Activated CD8-positive, alpha-beta memory T cell treated with anti-CD3 and anti-CD28 coated beads for 24 hours (primary cell): ENCODE data around the gene PAPPA.

Experiments used
- DNase-seq: peaks from one replicate; pipeline ENCODE4 v3.0.0-alpha.2; 2020

PAPPA gene, protein sequence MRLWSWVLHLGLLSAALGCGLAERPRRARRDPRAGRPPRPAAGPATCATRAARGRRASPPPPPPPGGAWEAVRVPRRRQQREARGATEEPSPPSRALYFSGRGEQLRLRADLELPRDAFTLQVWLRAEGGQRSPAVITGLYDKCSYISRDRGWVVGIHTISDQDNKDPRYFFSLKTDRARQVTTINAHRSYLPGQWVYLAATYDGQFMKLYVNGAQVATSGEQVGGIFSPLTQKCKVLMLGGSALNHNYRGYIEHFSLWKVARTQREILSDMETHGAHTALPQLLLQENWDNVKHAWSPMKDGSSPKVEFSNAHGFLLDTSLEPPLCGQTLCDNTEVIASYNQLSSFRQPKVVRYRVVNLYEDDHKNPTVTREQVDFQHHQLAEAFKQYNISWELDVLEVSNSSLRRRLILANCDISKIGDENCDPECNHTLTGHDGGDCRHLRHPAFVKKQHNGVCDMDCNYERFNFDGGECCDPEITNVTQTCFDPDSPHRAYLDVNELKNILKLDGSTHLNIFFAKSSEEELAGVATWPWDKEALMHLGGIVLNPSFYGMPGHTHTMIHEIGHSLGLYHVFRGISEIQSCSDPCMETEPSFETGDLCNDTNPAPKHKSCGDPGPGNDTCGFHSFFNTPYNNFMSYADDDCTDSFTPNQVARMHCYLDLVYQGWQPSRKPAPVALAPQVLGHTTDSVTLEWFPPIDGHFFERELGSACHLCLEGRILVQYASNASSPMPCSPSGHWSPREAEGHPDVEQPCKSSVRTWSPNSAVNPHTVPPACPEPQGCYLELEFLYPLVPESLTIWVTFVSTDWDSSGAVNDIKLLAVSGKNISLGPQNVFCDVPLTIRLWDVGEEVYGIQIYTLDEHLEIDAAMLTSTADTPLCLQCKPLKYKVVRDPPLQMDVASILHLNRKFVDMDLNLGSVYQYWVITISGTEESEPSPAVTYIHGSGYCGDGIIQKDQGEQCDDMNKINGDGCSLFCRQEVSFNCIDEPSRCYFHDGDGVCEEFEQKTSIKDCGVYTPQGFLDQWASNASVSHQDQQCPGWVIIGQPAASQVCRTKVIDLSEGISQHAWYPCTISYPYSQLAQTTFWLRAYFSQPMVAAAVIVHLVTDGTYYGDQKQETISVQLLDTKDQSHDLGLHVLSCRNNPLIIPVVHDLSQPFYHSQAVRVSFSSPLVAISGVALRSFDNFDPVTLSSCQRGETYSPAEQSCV (N-terminal part only)

DNA sequence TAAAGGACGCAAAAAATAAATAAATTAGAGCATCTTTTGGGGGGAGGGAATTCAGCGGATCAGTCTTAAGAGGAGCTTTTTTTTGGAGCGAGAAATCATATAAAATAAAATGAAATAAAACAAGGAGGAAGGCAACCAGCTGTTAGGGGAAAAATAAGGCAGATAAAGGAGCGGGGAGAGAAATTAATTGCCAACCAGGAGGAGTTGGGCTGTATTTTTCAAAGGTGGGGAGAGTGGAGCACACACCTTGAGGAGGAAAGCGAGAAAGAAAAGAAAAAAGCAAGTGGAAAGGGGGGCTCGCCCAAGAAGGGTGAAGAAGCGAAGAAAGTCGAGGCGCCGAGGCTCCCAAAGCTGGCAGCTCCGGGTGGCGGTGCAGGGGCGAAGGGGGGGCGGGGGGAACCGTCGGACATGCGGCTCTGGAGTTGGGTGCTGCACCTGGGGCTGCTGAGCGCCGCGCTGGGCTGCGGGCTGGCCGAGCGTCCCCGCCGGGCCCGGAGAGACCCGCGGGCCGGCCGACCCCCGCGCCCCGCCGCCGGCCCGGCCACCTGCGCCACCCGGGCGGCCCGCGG, at the start of gene PAPPA:
Gene PAPPA (plus strand): TSS at position 27 of the 569 bp plus-strand sequence. CDS start 382 bp downstream, at position 409.
- DNase-seq = no peak

- DNase-seq = no peak
Measured at GRCh38 chr9:116103976-116104820, 49.4 kb upstream of the PAPPA start.

- no peak for DNase-seq
Measured at GRCh38 chr9:116112236-116112635, 41.4 kb upstream of the PAPPA start.

DNA sequence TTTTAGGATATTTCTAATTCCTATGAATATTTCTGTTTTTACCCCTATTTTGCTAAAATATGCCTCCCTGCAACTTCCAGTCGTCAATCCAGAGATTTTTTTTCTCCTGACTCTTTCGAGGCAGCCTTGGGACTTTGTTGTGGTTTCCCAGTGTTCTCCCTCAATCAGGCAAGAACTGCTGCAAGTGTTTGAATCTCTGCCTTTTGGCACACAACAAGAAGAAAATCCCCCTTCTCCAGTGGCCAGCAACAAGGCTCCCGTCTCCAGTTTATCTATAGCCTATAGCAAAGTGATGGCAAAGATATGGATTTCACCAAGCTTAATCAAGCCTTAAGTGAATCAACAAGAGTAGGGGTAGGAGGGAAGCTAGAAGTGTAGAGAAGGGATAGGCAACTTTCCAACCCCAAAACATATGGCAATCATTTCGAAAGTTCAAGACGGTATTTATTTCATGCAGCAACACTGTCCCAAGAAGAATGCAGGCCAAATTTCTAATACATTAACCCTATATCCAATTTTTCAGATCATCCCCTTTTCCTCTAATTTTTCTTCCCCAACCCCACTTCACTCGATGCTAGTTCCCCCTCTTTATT, 37.7 kb upstream of the PAPPA start:
- no peak for DNase-seq

- DNase-seq = no peak
Measured at GRCh38 chr9:116116393-116116792, 37.2 kb upstream of the PAPPA start.

GRCh38 chr9:116123171-116123570, 30.4 kb upstream of the PAPPA start:
- no peak for DNase-seq

DNA sequence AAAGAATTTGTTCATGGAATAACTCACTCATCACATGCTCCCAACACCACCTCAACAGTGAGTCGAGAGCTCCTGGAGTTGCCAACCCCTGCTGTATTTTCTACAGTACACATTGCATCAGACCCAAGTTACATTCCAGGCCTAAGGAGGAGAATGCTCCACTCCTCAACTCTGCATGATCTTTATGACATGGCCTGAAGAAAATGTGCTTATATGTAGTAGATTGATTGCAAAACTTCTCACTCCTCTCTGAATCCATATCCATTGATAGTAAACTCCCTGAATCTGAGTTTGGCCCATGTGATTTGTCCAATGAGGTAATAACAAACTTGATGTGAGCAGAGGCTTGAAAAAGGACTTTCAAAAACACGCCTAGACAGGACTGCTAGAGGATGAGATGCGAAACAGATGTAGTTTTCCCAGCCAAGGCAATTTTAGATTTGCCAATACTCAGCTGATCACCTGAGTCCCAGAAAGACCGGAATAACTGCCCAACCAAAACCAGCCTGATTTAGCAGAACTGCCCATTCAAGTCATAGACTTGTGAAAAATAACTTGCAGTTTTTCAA, 29.0 kb upstream of the PAPPA start:
- no peak for DNase-seq

DNA sequence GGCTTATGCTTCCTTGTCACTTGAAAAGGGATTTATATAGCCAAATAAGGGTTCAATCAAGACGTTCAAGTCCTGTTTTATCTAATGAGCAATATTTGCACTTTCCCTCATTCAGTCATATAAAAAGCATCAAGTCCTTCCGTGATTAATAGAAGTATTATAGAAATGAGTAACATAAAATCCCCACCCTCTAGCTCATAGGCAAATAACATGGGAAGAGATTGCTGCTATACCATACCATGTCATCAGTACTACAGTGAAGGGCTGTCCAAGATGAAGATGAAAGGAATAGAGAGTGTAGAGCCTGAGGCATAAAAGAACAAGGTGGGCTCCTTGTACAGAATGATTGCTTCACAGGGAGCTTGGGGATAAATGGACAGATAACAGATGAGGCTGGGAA, 20.4 kb upstream of the PAPPA start:
- DNase-seq = no peak

DNA sequence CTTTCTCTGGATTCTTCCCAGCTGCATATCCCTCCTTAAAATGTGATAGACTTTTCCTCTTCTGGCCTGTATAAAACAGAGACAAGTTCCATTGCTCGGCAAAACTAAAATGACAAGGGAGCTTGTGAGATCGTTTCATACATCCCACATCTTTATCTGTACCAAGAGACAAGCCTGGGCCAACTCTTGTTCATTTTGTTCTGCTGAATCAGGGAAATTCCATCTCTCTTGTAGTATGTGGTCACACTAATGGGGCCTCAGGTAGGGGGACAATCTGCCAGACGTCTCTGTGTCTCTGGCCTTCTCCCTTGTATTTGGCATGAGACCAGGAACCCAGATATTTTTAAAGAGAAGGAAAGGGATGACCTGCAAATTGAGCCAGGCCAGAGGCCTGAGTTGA, 18.6 kb upstream of the PAPPA start:
- no peak for DNase-seq

GRCh38 chr9:116137010-116137409, 16.6 kb upstream of the PAPPA start:
- DNase-seq = no peak

GRCh38 chr9:116137581-116137980, 16.0 kb upstream of the PAPPA start:
- DNase-seq = no peak

DNA sequence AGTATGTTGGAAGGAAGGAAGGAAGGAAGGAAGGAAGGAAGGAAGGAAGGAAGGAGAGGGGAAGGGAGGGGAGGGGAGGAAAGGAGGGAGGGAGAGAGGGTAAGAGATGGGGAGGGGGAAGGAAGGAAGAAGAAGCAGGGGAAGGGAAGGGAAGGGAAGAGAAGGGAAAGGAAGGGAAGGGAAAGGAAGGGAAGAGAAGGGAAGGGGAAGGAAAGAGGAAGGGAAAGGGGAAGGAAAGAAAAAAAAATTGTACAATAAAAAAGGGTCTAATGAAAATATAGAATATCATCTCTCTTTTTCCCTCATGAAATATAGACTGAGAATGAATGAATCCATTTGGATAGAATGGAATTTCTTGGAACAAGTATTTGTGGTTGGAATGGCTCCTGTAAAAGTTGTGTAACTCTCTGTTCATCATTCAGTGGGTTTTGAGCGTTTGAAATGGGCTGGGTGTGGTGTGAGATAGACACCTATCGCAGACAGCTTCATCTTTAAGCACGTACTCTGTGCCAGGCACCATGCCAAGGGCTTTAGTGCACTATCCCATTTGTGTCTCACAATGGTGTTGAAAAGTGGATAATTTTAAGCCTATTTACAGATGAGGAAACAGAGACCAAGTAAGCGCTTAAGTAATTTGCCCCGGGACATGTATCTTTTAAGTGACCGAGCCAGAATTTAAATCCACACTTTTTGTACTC, 11.6 kb upstream of the PAPPA start:
- DNase-seq = no peak

GRCh38 chr9:116142706-116143492, 10.7 kb upstream of the PAPPA start:
- no peak for DNase-seq

- no peak for DNase-seq
Measured at GRCh38 chr9:116144038-116144437, 9.6 kb upstream of the PAPPA start.

DNA sequence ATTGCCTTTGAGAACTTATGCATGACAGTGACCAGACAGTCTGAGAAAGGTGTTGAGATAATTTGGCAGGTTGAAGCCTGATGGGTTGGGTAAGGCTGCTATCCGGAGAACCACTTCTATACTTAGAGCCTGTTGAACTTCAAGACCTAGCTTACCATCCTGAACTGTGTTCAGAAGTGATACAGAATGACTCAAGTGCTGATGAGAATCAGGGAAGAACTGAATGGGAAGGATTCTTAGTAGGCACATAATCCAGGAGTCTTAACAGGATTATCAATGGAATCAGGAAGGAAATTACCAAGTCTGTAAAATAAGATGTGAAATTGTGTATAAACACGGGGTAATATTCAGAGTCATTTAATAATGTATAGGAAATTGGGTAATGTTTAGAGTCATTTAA, 9.0 kb upstream of the PAPPA start:
- DNase-seq = no peak

DNA sequence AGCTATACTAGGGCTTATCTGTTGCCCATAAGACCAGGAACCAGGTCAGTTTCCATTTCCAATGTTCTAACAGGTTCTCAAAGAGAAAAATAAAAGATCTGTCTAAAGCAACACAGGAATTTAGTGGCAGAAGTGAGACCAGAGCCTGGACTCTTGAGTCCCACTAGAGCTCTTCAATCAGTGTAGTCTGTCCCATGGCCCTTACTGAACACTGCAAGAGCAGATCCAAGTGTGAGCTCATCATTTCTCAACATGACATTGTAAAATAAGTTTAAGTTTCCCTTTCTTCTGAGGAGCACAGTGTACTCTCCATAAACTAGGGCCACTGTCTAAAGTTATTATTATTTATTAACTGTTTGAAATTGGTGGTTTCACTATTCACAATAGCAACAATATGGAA, 8.6 kb upstream of the PAPPA start:
- DNase-seq = no peak

DNA sequence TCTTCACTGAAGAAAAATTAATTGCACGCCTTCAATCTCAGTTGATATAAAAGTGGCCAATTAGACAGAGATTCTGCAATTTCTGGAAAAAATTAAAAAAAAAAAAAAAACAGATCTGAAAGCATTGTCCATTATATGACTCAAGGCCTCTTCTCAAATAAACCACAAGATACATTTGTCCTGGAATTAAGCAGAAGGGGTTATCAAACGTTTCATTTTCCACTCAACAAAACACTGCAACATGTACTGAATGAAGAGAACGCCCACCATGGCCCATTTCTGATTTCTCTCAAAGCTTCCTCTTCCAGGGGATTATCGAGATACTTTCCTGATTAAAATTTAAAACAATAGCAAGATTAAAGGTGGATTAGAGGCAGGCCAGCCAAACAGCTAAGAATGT, 5.8 kb upstream of the PAPPA start:
- no peak for DNase-seq

DNA sequence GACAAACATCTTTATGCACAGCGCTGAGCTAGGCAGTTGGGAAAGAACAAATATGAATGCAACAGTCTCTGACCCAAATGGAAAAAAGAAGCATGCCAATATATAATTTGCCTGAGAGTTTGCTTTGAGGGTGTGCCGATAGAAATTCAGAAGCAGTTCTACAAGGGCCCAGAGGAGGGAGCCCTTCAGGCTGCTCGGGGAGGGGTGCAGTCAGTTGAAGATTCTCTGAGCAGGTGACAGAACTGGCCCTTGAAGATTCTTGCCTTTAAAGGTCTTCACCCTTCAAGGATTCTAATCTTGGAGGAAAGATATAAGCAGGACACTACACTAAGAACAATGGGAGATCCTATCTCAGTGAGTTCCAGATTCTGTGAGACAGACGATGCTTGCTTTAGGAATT, 3.7 kb upstream of the PAPPA start:
- DNase-seq = no peak

DNA sequence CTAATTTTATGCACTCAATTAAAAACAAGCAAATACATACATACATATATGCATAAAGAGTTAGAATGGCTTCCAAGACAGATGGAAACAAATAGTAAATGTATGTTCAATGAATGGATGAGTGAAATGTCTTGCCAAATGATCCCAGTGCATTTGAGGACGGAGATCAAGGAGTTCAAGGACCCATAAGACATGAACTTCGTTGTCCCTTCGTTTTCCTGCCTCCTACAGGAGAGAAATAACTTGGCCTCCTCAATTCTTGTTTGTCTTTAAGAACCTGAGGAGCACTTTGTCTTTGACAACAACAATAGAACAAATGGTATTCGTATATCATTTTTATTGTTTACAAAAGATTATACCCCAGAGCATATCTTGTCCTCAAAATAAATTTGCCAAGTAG, 2.4 kb upstream of the PAPPA start:
- no peak for DNase-seq

DNA sequence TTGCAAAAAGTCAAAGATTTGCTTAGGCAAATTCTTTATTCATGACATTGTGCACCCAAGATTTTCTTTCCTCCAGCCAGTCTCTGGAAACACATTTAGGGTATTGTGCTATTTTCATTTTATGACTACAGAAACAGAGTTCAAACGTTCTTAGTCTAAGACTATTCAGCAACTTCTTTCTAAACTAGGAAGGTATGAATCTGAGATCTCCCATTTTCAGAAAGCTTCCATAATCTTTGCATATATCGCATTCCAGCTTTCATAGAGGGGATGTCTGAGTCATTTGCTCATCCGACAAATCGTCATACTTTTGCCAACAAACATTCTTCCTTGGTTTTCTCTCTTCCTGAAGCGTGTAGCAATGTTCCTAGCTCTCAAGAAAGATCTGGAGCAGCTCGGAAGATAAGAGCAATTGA, 1.6 kb upstream of the PAPPA start:
- no peak for DNase-seq
